HUES6 (cell line): Measurements from ENCODE around the gene ESYT2.
"Not testable (repeated sequence)": the region's sequence is repeated elsewhere in the genome, so short reads cannot be mapped to it uniquely, and the experiment has no call there.

Experiments
- H3K27ac ChIP-seq: 2 replicates; pipeline ENCODE4 v1.7.0; 2013; ENCODE audit warnings: low read depth, mild to moderate bottlenecking, low read length, inconsistent platforms
- H3K27me3 ChIP-seq: 2 replicates; pipeline ENCODE4 v1.6.1; 2013; ENCODE audit warnings: low read length; ENCODE audit not compliant: control insufficient read depth, insufficient read depth
- H3K36me3 ChIP-seq: 2 replicates; pipeline ENCODE4 v1.6.1; 2013; ENCODE audit warnings: low read length; ENCODE audit not compliant: control insufficient read depth, insufficient read depth
- H3K4me1 ChIP-seq: 2 replicates; pipeline ENCODE4 v1.6.1; 2013; ENCODE audit warnings: low read length; ENCODE audit not compliant: control insufficient read depth, insufficient read depth
- H3K4me3 ChIP-seq: 2 replicates; pipeline ENCODE4 v1.5.1; 2013; ENCODE audit warnings: low read depth, low read length
- H3K9ac ChIP-seq: one replicate; pipeline ENCODE4 v1.6.1; 2013; ENCODE audit warnings: mild to moderate bottlenecking, low read length
- H3K9me3 ChIP-seq: 2 replicates; pipeline ENCODE4 v1.6.1; 2013; ENCODE audit warnings: low read depth, low read length; ENCODE audit not compliant: control insufficient read depth, insufficient read depth

The ESYT2 gene

DNA sequence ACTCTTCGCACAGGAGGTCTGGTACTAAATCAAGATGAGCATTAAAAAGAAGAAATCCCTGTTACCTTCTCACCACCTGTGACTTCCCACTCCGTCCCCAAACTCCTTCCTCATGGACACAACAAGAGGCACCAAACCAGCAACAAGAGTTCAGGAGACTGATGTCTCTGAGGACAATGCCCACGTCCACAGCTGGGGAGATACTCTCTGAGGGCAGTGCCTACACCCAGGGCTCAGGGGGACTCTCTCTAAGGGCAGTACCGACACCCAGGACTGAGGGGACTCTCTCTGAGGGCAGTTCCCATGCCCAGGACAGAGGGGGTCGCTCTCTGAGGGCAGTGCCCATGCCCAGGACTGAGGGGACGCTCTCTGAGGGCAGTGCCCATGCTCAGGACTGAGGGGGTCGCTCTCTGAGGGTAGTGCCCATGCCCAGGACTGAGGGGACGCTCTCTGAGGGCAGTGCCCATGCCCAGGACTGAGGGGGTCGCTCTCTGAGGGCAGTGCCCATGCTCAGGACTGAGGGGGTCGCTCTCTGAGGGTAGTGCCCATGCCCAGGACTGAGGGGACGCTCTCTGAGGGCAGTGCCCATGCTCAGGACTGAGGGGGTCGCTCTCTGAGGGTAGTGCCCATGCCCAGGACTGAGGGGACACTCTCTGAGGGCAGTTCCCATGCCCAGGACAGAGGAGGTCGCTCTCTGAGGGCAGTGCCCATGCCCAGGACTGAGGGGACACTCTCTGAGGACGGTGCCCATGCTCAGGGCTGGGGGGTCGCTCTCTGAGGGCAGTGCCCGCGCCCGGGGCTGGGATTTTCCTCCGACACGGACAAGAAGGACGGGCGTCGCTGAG lies 125.4 kb downstream of the ESYT2 start:
- peak overlapping the region; percentile 99 for H3K9ac ChIP-seq
- peak overlapping the region; percentile 99 for H3K4me3 ChIP-seq
- peak overlapping the region; percentile 96 for H3K27ac ChIP-seq
- H3K4me1 ChIP-seq: peaks cover 27% of the 10 kb centered on the region
- H3K9me3 ChIP-seq: peaks cover 10% of the 10 kb centered on the region
- H3K36me3 ChIP-seq: peaks cover 28% of the 10 kb centered on the region
- not testable (repeated sequence) for H3K27me3 ChIP-seq

DNA sequence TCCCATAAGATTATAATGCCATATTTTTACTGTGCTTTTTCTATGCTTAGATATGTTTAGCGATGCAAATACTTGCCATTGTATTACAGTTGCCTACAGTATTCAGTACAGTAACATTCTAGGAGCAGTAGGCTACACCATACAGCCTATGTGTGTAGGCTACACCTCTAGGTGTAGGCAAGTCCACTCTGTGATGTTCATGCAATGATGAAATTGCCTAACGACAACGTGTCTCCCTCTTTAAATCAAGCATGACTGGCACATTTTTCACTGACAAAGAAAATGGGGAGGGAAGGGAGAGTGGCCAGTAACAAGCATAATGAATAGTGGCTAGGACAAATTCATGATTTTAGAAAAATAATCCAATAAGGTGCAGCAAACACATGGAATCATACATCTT lies 126.4 kb downstream of the ESYT2 start:
- Histone ChIP-seq H3K9me3 (peaks cover 8% of the 10 kb centered on the region), H3K4me1 (peaks cover 27% of the 10 kb centered on the region), H3K36me3 (peaks cover 37% of the 10 kb centered on the region), H3K4me3 (peak overlapping the region; percentile 99), H3K27ac (no peak overlapping the region), H3K27me3 (no peaks in the 10 kb centered on the region), H3K9ac (peak overlapping the region; percentile 5)

DNA sequence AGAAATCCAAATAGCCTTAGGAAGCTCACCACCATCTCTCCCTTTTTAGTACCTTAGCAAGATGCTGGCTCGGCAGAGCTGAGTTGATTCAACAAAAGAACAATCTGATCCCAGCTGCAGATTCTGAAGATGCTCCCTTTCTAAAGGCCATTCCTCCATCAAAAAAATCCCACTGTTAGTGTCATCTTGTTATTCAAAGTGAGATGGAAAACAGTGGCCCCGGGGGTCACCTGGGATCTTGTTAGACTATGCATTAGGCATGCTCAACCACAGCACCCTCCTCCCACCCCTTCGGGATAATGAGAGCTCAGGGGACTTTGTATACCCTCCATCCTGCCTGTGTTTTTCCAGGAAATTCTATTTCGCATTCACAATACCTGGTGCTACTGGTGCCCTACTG lies 127.1 kb downstream of the ESYT2 start:
- H3K9ac ChIP-seq: peak overlapping the region; percentile 12
- 0 out of 2 replicates have a peak overlapping the region, but pooled peaks have one; percentile 13 for H3K27ac ChIP-seq
- peak overlapping the region; percentile 99; the same call in 1 of the 2 replicates for H3K4me3 ChIP-seq
- H3K36me3 ChIP-seq: peaks cover 37% of the 10 kb centered on the region
- no peaks in the 10 kb centered on the region for H3K27me3 ChIP-seq
- H3K9me3 ChIP-seq: peaks cover under 1% of the 10 kb centered on the region; the same call in 1 of the 2 replicates
- H3K4me1 ChIP-seq: peaks cover 27% of the 10 kb centered on the region

DNA sequence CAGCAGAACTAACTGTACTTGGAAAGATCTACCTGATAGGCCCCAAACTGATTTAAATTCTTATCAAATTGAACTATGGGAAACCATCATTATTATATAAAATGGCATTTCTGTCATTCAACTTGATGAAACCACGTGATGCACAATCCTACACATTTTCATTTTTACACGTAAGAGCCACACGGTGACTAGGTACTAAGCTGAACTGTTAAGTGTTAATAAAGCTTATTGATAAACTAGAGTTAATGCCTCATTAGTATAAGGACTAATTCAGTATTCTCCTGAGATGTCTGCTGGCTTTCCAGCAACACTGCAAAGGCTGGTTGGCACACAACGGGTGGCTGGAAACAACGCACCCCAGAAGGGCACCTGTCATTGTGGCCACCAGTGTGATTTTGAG lies 129.3 kb downstream of the ESYT2 start:
- Histone ChIP-seq H3K9ac (no peak overlapping the region), H3K36me3 (peaks cover 59% of the 10 kb centered on the region), H3K27ac (no peak overlapping the region), H3K4me1 (peaks cover 27% of the 10 kb centered on the region), H3K27me3 (no peaks in the 10 kb centered on the region), H3K4me3 (no peak overlapping the region), H3K9me3 (no peaks in the 10 kb centered on the region)

DNA sequence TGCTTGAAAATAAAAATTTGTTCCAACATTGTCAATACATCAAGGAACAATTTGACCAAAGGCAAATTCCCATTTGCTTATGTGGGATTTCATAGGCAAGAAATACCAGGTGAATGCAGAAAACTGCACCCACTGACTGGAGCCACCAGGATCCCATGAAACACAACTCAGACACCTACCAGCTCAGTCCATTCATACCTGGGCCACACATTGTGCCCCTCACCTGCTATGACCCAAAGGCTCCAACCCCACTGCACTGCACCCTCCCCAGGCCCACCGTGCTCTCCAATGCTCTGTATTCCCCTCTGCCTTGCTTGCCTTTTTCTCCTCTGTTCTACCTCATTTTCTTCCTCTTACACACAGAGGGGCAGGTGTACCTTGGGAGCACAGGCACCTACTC lies 130.0 kb downstream of the ESYT2 start:
- H3K4me1 ChIP-seq: peaks cover 27% of the 10 kb centered on the region
- H3K9ac ChIP-seq: no peak overlapping the region
- H3K27me3 ChIP-seq: no peaks in the 10 kb centered on the region
- H3K27ac ChIP-seq: no peak overlapping the region
- H3K36me3 ChIP-seq: peaks cover 65% of the 10 kb centered on the region
- no peak overlapping the region for H3K4me3 ChIP-seq
- H3K9me3 ChIP-seq: no peaks in the 10 kb centered on the region

DNA sequence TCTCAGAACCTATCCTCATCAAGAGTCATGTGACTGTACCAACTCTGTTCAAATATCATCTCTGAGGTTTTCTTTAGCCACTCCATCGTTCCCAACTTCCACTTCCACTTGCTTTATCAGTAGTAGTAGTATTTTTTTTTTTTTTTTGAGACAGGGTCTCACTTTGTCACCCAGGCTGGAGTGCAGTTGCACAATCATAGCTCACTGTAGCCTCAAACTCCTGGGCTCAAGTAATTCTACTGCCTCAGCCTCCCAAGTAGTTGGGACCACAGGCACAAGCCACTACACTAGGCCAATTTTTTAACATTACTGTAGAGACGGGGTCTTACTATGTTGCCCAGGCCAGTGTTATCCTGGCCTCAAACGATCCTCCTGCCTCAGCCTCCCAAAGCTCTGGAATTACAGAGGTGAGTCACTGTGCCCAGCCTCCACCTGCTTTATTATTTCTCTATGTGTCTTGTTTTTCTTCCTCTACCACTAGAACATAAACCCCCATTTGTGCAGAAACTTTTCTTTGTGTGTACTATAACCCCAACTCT lies 130.6 kb downstream of the ESYT2 start:
- no peak overlapping the region for H3K27ac ChIP-seq
- peaks cover 26% of the 10 kb centered on the region for H3K4me1 ChIP-seq
- H3K4me3 ChIP-seq: no peak overlapping the region
- H3K9ac ChIP-seq: no peak overlapping the region
- peaks cover 71% of the 10 kb centered on the region for H3K36me3 ChIP-seq
- no peaks in the 10 kb centered on the region for H3K27me3 ChIP-seq
- no peaks in the 10 kb centered on the region for H3K9me3 ChIP-seq

DNA sequence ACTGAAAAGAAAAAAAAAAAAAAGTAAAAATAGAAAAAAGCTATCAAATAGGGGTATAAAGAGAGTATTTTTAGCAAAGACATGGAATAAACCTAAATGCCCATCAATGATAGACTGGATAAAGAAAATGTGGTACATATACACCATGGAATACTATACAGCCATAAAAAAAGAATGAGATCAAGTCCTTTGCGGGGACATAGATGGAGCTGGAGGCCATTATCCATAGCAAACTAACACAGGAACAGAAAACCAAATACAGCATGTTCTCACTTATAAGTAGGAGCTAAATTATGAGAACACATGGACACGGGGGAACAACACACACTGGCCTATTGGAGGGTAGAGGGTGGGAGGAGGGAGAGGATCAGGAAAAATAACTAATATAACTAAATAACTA lies 131.7 kb downstream of the ESYT2 start:
- not testable (repeated sequence) for H3K9ac ChIP-seq, H3K9me3 ChIP-seq, H3K4me3 ChIP-seq, H3K27me3 ChIP-seq, H3K27ac ChIP-seq
- Histone ChIP-seq H3K36me3 (peaks cover 82% of the 10 kb centered on the region), H3K4me1 (peaks cover 14% of the 10 kb centered on the region)

DNA sequence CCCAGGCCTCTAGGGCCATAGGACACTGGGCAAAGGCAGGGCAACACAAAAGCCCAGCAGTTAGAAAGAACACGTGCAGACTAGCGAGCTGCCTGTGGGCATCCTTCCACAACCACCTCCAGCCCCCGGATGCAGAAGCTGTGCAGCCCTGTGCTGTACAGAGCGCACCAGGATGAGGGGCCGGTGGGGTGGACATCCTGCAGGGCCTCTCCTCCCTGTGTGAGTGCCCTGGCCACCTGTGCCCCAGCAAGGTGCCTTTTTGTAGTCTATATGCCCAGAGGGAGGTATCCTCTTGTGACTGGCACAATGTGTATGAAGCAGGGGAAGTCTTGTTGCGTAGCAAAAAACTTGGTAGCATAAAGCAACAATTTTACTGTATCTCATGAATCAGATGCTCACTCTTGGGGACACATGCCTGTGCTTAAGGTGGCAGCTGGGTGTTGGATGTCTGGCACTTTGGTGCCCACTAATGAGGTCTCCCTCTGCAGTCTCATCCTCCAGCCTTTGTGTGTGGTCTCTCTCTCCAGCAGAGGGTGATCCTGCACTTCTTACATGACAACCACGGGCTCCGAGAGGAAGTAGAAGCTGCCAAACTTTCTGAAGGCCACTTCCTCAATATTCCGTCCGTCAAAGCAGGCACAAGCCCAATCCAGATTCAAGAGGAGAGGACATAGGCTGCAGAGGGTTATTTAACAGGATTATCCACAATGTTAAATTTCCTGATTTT lies 133.4 kb downstream of the ESYT2 start:
- no peak overlapping the region for H3K9ac ChIP-seq
- H3K27ac ChIP-seq: no peak overlapping the region
- H3K27me3 ChIP-seq: no peaks in the 10 kb centered on the region
- H3K4me1 ChIP-seq: no peaks in the 10 kb centered on the region
- H3K36me3 ChIP-seq: peaks cover 89% of the 10 kb centered on the region
- H3K9me3 ChIP-seq: no peaks in the 10 kb centered on the region
- no peak overlapping the region for H3K4me3 ChIP-seq

DNA sequence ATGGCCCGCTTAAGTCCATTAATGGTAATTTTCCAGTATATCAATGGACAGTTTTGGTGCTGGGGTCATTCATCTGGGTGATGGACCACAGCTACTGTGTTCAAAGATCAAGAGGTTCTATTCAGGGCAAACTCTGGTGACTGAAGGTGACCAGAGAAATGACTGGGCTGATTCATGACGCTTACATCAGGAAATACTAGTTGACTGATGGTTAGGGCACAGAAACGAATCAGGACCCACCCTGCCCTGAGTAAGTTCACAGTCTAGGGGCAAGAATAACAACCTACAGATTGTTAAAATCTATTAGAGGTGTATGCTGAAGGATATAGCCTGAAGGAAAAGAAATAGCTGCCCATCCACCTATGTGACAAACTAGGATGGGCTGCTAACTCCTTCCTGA lies 134.3 kb downstream of the ESYT2 start:
- Histone ChIP-seq H3K4me1 (no peaks in the 10 kb centered on the region), H3K4me3 (no peak overlapping the region), H3K9ac (no peak overlapping the region), H3K9me3 (no peaks in the 10 kb centered on the region), H3K27me3 (no peaks in the 10 kb centered on the region), H3K27ac (no peak overlapping the region), H3K36me3 (peaks cover 89% of the 10 kb centered on the region)

DNA sequence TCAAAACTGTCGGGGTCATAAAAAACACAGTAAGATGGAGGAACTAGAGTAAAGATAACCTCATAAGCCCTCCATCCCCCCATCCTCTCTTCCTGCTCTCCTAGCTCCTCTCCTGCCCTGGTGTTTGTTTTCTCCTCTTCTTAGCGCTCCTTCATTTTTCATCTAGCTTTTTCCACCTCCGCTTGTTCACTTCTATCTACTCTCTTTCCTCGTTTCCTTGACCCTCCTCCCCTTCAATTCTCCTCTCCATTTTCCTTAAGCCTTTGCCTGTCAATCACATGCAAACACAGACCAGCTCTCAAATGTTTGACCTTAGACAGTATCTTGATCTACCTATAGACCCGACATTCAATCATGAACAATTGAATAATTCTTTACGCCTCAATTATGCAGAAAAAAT lies 134.7 kb downstream of the ESYT2 start:
- Histone ChIP-seq H3K27ac (no peak overlapping the region), H3K9ac (no peak overlapping the region), H3K4me3 (no peak overlapping the region), H3K36me3 (peaks cover 90% of the 10 kb centered on the region), H3K9me3 (no peaks in the 10 kb centered on the region), H3K4me1 (no peaks in the 10 kb centered on the region), H3K27me3 (no peaks in the 10 kb centered on the region)

DNA sequence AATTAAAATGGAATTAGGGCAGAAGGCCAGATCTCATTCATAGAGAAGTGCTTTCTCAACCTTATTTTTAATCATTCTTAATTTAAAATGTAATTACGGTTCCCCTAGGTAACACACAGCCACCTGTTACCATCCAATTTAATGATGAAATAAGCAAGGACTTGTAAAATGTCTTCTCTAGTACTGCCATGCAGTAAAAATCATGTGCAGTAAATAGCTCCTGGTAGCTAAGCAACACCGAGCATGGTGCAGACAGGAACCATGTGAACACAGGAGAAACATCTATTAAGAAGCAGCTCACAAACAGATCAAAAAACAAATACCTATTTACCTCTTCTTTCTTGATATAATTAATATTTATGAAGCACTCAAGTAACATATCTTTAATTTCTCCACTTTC lies 139.8 kb downstream of the ESYT2 start:
- H3K4me3 ChIP-seq: no peak overlapping the region
- no peak overlapping the region for H3K9ac ChIP-seq
- peaks cover 98% of the 10 kb centered on the region for H3K36me3 ChIP-seq
- no peak overlapping the region for H3K27ac ChIP-seq
- H3K9me3 ChIP-seq: no peaks in the 10 kb centered on the region
- no peaks in the 10 kb centered on the region for H3K27me3 ChIP-seq
- no peaks in the 10 kb centered on the region for H3K4me1 ChIP-seq
